Measurements from ENCODE around the gene MTCH2. TPM values are rescaled to one million over a fixed set of nuclear protein-coding genes. Genes with fewer than 3 reads are reported as not detected.

Gene MTCH2
- total RNA-seq, 1 donor from 2014 or later, result 124 TPM

DNA sequence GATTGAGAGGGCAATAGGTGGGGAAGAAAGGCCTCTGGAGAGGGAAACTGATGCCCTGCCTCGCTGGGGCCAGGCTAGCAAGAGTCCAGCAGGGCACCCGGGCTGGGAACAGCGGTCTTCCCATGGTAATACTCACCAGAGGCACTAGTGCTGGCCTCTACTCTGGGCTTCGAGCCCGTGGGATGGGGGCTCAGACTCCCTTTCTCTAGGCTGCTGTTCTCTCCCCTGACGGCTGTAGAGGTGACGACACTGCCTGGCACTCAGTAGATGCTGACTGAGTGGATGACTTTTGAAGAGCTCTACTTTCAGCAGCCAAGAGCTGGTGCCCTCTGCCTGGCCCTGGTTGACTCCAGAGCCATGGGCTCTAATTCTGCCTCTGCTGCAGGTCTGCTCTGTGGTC, 47.3 kb downstream of the MTCH2 start:
- Mint-ChIP-seq H3K27me3 (ENCODE audit: low read depth) (peaks cover 28% of the 10 kb centered on the region), H3K27ac (no peak overlapping the region), H3K4me3 (ENCODE audit: low read depth) (no peak overlapping the region), H3K9me3 (no peaks in the 10 kb centered on the region), H3K36me3 (ENCODE audit: low read depth) (no peaks in the 10 kb centered on the region), H3K4me1 (ENCODE audit: low read depth) (peaks cover 3% of the 10 kb centered on the region)
- intact Hi-C loops (cut with micrococcal nuclease), result no loop called here
- no peak for DNase-seq (ENCODE audit: low spot score)

DNA sequence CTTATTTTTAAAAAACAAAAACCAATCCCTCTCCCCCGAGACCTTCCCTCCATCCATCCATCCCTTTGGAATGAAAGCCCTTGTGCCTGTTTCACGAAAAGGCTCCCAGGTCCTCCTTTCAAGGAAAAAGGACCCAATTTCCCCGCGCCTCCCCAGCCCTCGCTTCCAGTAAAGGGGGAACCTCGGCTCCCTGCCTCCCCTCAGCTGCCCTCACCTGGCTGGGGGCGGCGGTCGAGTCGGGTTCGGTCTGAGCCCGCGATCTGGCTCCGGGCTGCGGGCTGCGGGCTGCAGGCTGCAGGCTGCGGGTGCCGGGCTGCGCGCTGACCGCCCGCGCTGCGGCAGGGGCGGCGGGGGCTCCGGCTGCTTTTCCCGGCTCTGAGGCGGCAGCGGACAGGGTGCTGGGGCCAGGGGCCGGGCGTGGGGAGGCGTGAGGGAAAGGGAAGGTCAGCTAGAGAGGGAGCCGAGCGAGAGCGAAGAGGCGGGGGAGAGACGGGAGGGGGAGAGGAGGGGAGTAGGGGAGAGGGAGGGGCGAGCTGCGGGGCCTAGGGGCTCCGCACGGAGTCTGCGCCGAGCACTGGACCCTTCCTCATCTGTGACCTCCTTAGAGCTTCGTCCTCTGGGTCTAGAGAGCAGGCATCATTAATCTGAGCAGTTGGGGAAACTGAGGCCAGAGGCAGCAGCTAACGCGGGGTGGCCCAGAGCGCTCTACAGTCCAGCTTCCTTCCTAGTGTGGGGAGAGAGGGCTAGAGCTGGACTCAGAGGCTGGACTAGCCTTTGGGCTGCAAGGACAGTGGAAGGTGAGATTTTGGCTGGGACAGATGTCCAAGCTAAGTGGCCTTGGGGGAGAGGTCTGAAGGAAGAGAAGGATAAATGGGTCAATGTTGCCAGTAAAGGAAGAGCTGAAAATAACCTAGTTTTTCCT, 48.2 kb downstream of the MTCH2 start, which contains the start of gene C1QTNF4:
Gene C1QTNF4, minus strand, starts transcription at position 478 of the 922 bp plus-strand sequence. CDS start 3,601 bp downstream, outside the sequence.
- no peaks in the 10 kb centered on the region for H3K9me3 Mint-ChIP-seq
- DNase-seq (ENCODE audit: low spot score), result no peak
- no peaks in the 10 kb centered on the region for H3K36me3 Mint-ChIP-seq (ENCODE audit: low read depth)
- no peak within 1 kb of the TSS for H3K4me3 Mint-ChIP-seq (ENCODE audit: low read depth)
- intact Hi-C loops (cut with micrococcal nuclease), result no loop called here
- H3K27ac Mint-ChIP-seq, result no peak within 1 kb of the TSS
- peaks cover 3% of the 10 kb centered on the region for H3K4me1 Mint-ChIP-seq (ENCODE audit: low read depth)
- H3K27me3 Mint-ChIP-seq (ENCODE audit: low read depth), result peaks cover 28% of the 10 kb centered on the region

DNA sequence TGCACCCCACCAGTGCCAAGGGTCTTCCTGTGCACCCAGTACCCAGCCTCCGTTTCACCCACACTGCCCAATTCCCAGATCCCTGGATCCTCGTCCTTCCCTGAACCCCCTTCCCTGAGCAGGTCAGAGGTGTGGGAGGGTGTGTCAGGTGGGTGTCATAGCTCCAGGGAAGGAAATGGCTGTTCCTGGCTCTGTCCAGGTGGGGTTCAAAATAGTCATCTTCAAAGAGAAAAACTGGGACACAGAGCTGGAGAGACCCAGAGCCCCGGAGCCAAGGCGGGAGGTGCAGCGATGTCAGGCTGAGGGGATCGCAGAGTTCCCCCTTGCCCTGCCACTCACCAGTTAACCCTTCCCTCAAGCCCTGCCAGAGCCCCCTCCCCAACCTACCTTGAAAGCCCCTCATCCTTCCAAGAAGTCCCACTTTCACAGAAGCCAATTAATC, 48.8 kb downstream of the MTCH2 start:
- no peaks in the 10 kb centered on the region for H3K36me3 Mint-ChIP-seq (ENCODE audit: low read depth)
- no peak overlapping the region for H3K4me3 Mint-ChIP-seq (ENCODE audit: low read depth)
- H3K27me3 Mint-ChIP-seq (ENCODE audit: low read depth), result peaks cover 28% of the 10 kb centered on the region
- no peak overlapping the region for H3K27ac Mint-ChIP-seq
- intact Hi-C loops (cut with micrococcal nuclease), result no loop called here
- peaks cover 3% of the 10 kb centered on the region for H3K4me1 Mint-ChIP-seq (ENCODE audit: low read depth)
- H3K9me3 Mint-ChIP-seq, result no peaks in the 10 kb centered on the region
- DNase-seq (ENCODE audit: low spot score), result no peak

- no peaks in the 10 kb centered on the region for H3K9me3 Mint-ChIP-seq
- H3K4me1 Mint-ChIP-seq (ENCODE audit: low read depth), result peaks cover 3% of the 10 kb centered on the region
- H3K4me3 Mint-ChIP-seq (ENCODE audit: low read depth), result no peak overlapping the region
- no peak for DNase-seq (ENCODE audit: low spot score)
- no peak overlapping the region for H3K27ac Mint-ChIP-seq
- no peaks in the 10 kb centered on the region for H3K36me3 Mint-ChIP-seq (ENCODE audit: low read depth)
- intact Hi-C loops (cut with micrococcal nuclease), result no loop called here
- peaks cover 28% of the 10 kb centered on the region for H3K27me3 Mint-ChIP-seq (ENCODE audit: low read depth)
These were observed 49.4 kb downstream of the MTCH2 start for GRCh38 chr11:47592970-47593369.

GRCh38 chr11:47592251-47592650, 50.1 kb downstream of the MTCH2 start:
- DNase-seq (ENCODE audit: low spot score), result no peak
- intact Hi-C loops (cut with micrococcal nuclease), result no loop called here
- Mint-ChIP-seq H3K9me3 (no peaks in the 10 kb centered on the region), H3K27ac (no peak overlapping the region), H3K36me3 (ENCODE audit: low read depth) (no peaks in the 10 kb centered on the region), H3K4me3 (ENCODE audit: low read depth) (no peak overlapping the region), H3K27me3 (ENCODE audit: low read depth) (peaks cover 28% of the 10 kb centered on the region), H3K4me1 (ENCODE audit: low read depth) (peaks cover 3% of the 10 kb centered on the region)

DNA sequence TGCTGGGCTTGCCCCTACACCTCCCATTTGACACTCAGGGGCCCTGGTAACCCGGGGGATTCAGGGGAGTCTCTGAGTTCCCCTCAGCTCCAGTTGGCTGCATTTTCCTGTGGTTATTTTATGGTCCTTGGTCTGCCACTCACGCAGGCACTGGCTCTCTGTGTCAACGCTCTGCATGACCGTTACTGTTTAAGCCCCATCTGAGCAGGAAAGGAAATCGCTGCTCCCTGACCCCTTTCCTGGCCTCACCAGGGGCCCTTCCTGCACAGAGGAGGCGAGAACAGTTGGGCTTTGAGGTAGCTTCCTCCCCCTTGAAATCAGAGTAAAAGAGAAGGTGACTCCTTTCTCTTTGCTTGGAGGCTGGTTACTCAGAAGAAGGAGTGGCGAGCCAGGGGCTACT, 50.6 kb downstream of the MTCH2 start:
- peaks cover 28% of the 10 kb centered on the region for H3K27me3 Mint-ChIP-seq (ENCODE audit: low read depth)
- no peak for DNase-seq (ENCODE audit: low spot score)
- H3K4me3 Mint-ChIP-seq (ENCODE audit: low read depth), result no peak overlapping the region
- H3K27ac Mint-ChIP-seq, result no peak overlapping the region
- peaks cover 3% of the 10 kb centered on the region for H3K4me1 Mint-ChIP-seq (ENCODE audit: low read depth)
- no peaks in the 10 kb centered on the region for H3K9me3 Mint-ChIP-seq
- intact Hi-C loops (cut with micrococcal nuclease), result no loop called here
- no peaks in the 10 kb centered on the region for H3K36me3 Mint-ChIP-seq (ENCODE audit: low read depth)

- no peak overlapping the region for H3K4me3 Mint-ChIP-seq (ENCODE audit: low read depth)
- H3K9me3 Mint-ChIP-seq, result no peaks in the 10 kb centered on the region
- H3K36me3 Mint-ChIP-seq (ENCODE audit: low read depth), result no peaks in the 10 kb centered on the region
- peaks cover 24% of the 10 kb centered on the region for H3K27me3 Mint-ChIP-seq (ENCODE audit: low read depth)
- intact Hi-C loops (cut with micrococcal nuclease), result no loop called here
- no peak for DNase-seq (ENCODE audit: low spot score)
- peaks cover 3% of the 10 kb centered on the region for H3K4me1 Mint-ChIP-seq (ENCODE audit: low read depth)
- no peak overlapping the region for H3K27ac Mint-ChIP-seq
These were observed 52.1 kb downstream of the MTCH2 start for GRCh38 chr11:47589977-47590861.

GRCh38 chr11:47589584-47589976, 52.8 kb downstream of the MTCH2 start:
- Mint-ChIP-seq H3K27ac (no peak overlapping the region), H3K27me3 (ENCODE audit: low read depth) (peaks cover 20% of the 10 kb centered on the region), H3K4me1 (ENCODE audit: low read depth) (peaks cover 3% of the 10 kb centered on the region), H3K4me3 (ENCODE audit: low read depth) (no peak overlapping the region), H3K36me3 (ENCODE audit: low read depth) (peaks cover 3% of the 10 kb centered on the region), H3K9me3 (no peaks in the 10 kb centered on the region)
- DNase-seq (ENCODE audit: low spot score), result no peak
- intact Hi-C loops (cut with micrococcal nuclease), result no loop called here

DNA sequence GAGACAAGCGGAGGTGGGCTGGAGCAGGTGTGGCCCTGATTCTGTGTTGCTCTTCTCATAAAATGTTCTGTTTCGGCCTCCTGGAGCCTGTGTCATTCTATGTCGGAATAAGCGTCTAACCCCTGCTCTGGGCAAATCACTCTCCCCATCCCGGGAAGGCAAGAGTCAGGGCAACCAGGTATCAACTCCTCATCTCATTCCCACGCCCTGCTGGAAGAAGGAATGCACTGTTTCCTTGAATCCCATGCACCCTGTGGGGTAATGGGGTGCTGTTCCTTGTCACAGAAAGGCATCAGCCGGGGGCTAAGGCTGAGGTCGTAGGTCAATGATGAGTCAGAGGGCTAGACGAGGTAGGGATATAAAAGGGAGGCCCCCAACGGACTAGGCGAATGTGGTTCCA, 53.2 kb downstream of the MTCH2 start:
- Mint-ChIP-seq H3K27ac (no peak overlapping the region), H3K4me1 (ENCODE audit: low read depth) (peaks cover 3% of the 10 kb centered on the region), H3K9me3 (no peaks in the 10 kb centered on the region), H3K27me3 (ENCODE audit: low read depth) (peaks cover 16% of the 10 kb centered on the region), H3K36me3 (ENCODE audit: low read depth) (peaks cover 8% of the 10 kb centered on the region), H3K4me3 (ENCODE audit: low read depth) (no peak overlapping the region)
- intact Hi-C loops (cut with micrococcal nuclease), result no loop called here
- DNase-seq (ENCODE audit: low spot score), result no peak

DNA sequence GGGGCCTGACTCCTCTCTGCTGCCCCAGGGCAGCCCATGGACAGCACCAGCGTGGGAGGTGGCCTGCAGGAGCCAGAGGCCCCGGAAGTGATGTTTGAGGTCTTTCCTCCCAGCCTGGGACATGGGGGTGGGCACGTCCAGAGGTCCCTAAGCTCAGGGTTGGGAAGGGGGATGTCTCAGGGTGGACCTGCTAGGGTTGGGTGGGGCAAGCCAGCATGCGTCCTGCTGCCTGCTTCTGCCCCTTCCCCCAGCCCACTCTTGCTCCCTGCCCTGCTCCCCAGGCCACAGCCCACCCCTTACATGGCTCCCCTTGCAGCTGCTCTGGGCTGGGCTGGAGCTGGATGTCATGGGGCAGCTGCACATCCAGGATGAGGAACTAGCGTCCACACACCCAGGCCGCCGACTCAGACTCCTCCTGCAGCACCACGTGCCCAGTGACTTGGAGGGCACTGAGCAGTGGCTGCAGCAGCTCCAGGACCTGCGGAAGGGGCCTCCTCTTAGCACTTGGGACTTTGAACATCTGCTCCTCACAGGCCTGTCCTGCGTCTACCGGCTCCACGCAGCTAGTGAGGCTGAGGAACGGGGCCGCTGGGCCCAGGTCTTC, 54.5 kb downstream of the MTCH2 start:
- Mint-ChIP-seq H3K36me3 (ENCODE audit: low read depth) (peaks cover 20% of the 10 kb centered on the region), H3K27me3 (ENCODE audit: low read depth) (peaks cover 5% of the 10 kb centered on the region), H3K4me3 (ENCODE audit: low read depth) (no peak overlapping the region), H3K27ac (no peak overlapping the region), H3K9me3 (no peaks in the 10 kb centered on the region), H3K4me1 (ENCODE audit: low read depth) (peaks cover 3% of the 10 kb centered on the region)
- intact Hi-C loops (cut with micrococcal nuclease), result no loop called here
- DNase-seq (ENCODE audit: low spot score), result no peak

GRCh38 chr11:47587039-47587716, 55.2 kb downstream of the MTCH2 start:
- intact Hi-C loops (cut with micrococcal nuclease), result no loop called here
- no peak for DNase-seq (ENCODE audit: low spot score)
- no peaks in the 10 kb centered on the region for H3K27me3 Mint-ChIP-seq (ENCODE audit: low read depth)
- peaks cover 3% of the 10 kb centered on the region for H3K4me1 Mint-ChIP-seq (ENCODE audit: low read depth)
- no peak overlapping the region for H3K4me3 Mint-ChIP-seq (ENCODE audit: low read depth)
- no peak overlapping the region for H3K27ac Mint-ChIP-seq
- peaks cover 24% of the 10 kb centered on the region for H3K36me3 Mint-ChIP-seq (ENCODE audit: low read depth)
- H3K9me3 Mint-ChIP-seq, result no peaks in the 10 kb centered on the region
